GM15510 (cell line): ENCODE data around the gene MAPK9.

Experiments used
- POLR2A ChIP-seq: IDR thresholded peaks from 3 replicates; pipeline ENCODE4 v1.6.1; 2011; ENCODE audit warnings: borderline replicate concordance; ENCODE audit not compliant: insufficient read length; ENCODE audit errors: extremely low read depth

The MAPK9 gene

DNA sequence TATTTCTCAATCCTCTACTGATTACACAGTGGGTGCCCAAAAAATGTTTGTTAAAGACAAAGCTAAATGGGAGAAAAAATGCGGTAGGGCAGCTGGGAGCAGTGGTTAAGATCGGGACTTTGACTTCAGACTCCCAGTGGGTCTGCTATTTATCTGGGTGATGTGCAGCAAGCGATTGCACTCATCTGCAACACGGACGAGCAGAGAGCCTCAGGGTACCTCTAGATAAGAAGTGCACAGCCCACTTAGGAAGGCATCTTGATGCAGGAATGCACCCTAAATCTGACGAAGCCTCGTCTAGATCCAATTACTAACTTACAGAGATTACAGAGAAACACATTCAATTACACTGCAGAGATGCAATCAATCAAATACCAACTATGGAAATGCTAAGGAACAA lies 4.0 kb downstream of the MAPK9 start:
- no peak for TF ChIP-seq POLR2A

DNA sequence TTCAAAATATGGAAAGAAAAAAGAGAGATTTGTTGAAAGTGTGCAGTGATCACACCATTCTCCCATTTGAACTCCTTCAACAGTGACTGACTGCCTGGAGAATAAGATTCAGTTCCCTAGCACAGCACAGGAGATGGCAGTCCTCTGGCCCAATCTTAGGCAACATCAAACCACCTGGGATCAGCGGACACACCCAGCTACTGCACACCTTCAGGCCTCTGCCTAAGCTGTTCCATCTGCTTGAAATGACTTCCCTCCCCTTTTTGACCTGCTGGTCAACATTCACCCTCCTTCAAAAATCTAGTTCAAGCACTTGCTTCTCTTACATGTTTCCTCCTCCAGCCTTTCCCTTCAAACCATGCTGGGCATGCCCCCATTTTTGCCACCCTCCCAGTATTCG lies 4.5 kb downstream of the MAPK9 start:
- TF ChIP-seq POLR2A = no peak

DNA sequence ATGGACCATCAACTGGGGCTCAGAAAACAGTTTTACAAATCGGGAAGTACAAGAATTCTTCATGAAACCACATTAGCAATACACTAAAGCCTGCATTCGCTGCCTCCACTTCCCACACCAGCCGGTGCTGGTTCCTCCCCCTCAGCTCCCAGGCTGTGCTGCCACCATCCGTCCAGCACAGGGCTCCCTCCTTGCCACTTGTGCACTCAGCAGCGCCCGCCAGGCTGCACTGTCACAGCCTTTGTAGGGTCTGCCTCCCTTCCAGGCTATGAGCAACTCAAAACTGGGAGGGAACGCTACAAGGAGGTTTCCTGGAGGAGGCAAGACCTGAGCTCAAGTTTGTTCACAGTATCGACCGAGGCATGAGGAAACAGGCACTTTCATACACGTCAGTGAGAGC lies 7.7 kb downstream of the MAPK9 start:
- no peak for TF ChIP-seq POLR2A

DNA sequence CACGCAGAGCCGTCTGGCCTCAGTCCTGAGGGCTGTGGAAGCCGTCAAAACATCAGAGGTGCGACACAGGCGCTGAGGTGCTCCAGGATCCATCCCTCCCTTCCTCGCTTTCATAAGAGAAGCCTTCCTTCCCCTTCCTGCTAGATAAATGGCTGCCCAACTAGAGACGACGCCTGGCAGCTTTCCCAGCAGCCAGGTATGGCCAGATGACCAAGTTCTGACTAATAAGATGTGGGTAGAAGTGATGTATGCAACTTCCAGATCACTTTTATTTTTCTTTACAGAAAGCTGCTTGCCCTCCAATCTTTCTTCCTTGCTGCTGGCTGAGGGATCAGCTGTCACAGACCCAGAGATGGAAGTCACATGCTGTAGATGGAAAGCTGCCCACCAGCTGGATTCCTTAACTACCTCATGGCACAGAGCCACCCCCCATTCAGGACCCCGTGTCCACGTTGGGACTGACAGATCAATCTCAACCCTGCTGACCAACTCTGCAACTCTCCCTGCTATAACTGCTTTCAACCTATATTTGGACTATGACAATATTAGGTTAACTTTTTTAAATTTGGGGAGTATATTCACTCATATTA lies 8.8 kb downstream of the MAPK9 start:
- no peak for TF ChIP-seq POLR2A

DNA sequence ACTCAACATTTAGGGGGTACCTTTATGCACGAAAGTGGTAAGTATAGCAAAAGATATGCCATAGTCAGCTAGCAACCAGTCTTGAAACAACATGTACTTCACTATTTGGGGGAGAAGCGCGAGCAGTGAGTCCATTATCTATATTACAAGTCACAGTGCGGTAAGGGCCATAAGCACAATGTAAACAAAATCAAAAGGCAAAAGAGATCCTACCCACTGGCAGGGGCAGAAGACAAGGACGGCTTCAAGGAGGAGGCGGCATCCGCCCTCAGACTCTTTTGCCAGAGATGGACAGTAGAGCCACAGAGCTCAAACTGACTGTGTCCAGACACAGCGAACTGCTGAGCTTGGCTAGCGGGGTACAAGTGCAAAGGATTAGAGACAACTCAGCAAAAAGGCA lies 9.6 kb downstream of the MAPK9 start:
- no peak for TF ChIP-seq POLR2A

DNA sequence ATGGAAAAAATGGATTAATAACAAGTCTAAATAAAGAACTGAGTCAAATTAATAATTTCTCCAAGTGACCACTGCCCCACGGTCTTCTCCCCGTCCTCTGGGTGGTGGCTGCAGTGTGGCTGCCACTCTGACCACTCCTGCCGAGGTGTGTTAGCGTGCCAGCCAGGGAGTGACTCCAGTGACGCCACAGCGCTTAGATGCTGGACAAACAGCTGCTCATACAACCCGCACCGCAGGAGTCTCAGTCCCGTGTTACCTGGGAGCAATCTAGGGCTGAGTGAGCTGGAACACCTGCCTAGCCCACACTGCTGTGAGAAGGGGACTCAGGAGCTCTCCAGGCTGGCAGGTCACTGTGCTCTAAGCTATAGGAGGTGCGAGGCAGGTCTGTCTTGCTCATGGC lies 10.2 kb downstream of the MAPK9 start:
- no peak for TF ChIP-seq POLR2A

DNA sequence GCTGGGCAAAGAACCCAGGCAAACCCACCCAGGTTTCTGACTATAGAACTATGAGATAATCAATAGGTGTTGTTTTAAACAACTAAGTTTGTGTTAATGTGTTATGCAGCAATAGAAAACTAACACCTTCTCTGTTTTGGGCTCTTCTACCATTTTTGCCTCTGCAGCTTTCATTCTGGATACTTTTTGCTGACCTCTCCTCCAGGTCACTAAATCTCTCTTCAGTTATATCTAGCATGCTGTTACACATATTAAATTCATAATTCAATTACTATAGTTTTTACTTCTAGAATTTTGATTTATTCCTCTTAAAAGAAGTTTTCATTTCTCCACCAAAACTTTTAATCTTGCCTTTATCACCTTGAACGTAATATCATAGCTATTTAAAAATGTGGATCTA lies 17.2 kb downstream of the MAPK9 start:
- no peak for TF ChIP-seq POLR2A

DNA sequence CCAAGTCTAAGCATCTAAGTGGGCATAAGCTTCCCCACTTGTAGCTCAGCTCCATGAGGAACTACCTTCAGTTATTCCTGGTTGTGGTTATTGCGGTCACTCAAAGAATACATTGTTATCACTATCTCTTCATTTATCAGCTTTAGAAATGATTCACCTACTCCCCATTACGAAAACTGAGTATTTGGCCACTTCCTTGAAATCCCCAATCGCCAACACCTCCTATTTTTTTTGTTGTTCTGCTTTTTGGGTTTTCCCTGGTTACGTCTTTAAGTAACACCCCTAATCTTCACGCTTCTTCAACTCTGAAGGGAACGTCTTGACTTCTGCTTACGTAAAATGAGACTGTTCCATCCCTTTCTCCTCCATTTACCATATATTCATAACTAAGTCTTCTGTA lies 20.7 kb downstream of the MAPK9 start:
- TF ChIP-seq POLR2A = no peak

DNA sequence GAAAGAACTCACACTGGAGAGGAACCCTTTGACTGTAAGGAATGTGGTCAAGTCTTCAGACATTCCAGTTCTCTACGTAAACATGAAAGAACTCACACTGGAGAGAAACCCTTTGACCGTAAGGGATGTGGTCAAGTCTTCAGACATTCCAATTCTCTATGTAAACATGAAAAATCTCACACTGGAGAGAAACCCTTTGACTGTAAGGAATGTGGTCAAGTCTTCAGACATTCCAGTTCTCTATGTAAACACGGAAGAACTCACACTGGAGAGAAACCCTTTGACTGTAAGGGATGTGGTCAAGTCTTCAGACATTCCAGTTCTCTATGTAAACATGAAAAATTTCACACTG lies 32.6 kb downstream of the MAPK9 start:
- TF ChIP-seq POLR2A = no peak

DNA sequence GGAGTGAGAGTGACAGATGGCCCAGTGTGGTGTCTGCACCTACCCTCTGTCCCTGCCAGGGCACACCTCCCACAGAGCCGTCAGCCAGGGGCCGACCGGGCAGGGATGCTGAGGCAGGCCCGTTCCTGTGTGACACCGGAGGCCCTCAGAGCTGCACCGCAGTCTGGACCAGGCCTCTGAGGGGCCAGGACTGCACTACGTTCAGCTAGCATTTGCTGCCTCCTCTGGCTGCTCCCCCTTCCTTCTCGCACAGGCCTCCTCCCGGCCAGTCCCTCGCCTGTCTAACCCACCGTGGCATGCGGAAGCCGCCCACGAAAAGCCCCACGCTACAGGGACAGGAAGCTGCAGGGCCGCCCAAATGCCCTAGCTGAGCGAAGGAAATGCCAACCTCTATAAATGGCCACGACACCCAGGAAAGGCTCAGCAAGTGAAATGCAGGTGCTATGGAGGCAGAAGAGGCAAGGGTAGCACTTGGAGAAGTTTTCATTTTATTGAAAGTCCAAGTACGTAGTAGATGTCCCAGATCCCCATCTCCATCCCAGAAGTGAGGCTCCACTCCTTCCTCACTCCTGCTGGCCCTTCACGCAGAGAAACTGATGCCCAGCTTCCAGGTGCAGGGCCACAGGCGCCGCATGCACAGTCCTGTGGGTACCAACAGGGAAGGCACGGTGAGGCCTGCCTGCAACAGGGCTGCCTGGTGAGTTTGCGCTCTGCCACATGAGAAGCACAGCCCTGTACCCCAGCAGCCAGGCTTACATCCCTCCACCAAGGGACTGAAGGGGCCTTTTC lies 38.7 kb downstream of the MAPK9 start:
- no peak for TF ChIP-seq POLR2A

DNA sequence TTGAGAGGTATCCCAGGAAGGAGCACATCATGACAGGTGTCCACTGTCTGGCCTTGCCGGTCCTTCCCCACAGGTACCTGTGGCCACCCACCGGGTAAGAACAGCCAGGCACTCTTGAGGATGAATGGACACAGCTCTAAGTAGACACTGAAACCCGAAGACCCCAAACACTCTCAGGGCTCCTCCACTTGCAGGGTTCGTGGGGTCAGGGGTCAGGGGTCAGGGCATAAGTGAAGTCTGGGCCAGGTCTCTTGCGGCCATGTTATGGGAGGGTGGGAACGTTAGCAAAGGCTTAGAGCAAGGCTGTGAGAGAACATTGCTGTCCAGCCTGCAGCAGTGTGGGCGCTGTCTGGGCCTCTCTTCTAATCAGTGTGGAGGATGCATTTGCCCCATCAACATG lies 40.0 kb downstream of the MAPK9 start:
- no peak for TF ChIP-seq POLR2A

DNA sequence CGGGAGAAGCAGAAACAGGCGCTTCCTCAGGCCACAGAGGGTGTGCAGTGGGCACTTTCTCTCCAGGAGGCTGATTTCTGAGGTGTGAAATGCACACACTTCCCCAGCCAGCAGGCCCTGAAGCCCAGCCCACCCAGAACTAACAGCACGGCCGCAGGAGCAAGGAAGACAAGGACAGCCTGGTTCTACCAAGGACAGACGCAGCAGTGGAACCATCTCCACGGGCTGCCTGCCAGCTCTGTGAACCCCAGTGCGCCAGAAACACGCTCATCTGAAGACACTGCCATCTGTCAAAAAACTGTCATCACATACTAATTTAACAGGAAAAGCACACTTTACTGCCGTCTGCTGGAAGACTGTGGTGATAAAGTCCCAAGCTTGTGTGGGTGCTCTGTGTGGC lies 40.7 kb downstream of the MAPK9 start:
- TF ChIP-seq POLR2A = no peak

DNA sequence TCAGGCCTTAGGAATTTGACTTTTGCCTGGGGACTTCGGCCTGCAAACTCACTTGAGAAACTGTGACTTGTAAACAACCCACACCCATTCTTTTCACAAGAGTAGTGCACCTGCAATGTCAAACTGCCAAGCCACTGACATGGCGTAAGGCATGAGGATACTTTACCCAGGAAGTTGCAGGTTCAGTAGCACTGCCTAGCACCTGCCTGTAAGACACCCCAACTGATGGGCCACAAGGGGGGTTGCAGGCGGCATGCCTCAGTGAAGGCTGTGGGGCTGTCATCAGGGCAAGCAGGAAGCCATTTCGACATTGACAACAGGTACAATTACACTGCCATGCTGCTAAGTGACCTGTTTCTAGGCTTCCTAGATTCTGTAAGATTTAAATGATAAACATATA lies 41.6 kb downstream of the MAPK9 start:
- no peak for TF ChIP-seq POLR2A

DNA sequence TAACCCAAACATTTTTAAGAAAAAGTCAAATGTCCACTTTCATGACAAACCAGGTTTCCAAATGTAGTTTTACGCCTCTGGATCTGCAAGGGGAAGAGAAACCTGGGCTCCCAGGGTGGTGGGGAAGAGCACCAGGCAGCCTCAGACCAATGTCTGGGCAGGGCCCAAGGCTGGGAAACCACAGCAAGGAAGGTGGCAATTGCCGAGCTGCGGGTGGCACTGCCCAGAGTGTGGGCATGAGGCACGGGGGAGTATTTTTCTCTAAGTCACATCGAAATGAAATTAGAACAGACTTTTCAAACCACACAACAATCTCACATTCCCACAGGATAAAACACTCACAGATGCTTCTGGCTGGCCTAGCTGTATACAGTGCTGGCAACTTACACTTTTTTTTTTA lies 50.3 kb downstream of the MAPK9 start:
- TF ChIP-seq POLR2A = no peak

DNA sequence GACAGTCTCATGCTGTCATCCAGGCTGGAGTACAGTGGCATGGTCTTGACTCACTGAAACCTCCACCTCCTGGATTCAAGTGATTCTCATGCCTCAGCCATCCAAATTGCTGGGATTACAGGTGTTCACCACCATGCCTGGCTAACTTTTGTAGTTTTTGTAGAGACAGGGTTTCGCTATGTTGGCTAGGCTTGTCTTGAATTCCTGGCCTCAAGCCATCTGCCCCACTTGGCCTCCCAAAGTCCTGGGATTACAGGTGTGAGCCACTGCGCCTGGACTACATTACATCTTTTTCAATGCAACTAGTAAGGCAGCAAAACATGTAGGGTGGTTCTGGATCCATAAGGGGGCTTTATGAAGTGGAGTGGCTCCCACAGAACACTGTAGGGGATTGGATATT lies 53.3 kb downstream of the MAPK9 start:
- no peak for TF ChIP-seq POLR2A

DNA sequence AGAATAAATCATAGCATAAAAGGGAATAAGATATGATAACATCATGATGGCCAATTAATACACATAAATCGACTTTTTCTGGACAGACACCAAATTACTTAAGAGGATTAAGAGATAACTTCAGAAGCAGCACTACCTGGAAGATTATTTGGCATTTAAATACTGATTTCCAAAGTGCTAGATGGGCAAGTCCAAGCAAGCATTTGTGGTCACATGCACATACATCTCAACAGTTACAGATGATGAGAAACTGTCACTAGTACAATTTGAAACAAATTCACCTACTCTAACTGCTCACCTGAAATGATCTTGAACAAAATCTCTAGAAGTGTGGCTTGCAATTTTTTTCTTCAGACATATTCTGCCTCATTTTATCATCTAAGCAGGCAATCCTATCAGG lies 56.0 kb downstream of the MAPK9 start:
- TF ChIP-seq POLR2A = no peak
